Lung (tissue), 12 donors: Measurements from ENCODE around the gene PEX14. TPM values are rescaled to one million over a fixed set of nuclear protein-coding genes. Genes with fewer than 3 reads are reported as not detected.

Source experiments
- ATAC-seq: fragments of 200-7000 bp; cut with Tn5 transposase; one replicate; pipeline ENCODE4 v1.9.1; 2020; ENCODE audit warnings: moderate number of reproducible peaks; ENCODE audit not compliant: insufficient read depth, low FRiP score
- DNase-seq, 3 donors: peaks; one replicate each; pipeline ENCODE4 v3.0.0-alpha.2; 2013 to 2017
- H3K27ac ChIP-seq, 2 donors: one replicate each; pipeline ENCODE4 v1.5.1; 2013; ENCODE audit warnings: mild to moderate bottlenecking in 2 of 2, moderate library complexity in 2 of 2, control low read depth in 1 of 2, inconsistent platforms in 1 of 2, low read depth in 1 of 2, low read length in 1 of 2
- H3K27me3 ChIP-seq, 3 donors: one replicate each; pipeline ENCODE4 v1.5.1; 2013; ENCODE audit warnings: low read length in 2 of 3; ENCODE audit not compliant: control insufficient read depth in 3 of 3, insufficient read depth in 3 of 3
- H3K36me3 ChIP-seq, 4 donors: one replicate each; pipeline ENCODE4 v1.5.1; 2013; ENCODE audit warnings: low read length in 4 of 4, mild to moderate bottlenecking in 1 of 4, moderate library complexity in 1 of 4; ENCODE audit not compliant: control insufficient read depth in 4 of 4, insufficient read depth in 4 of 4
- H3K4me1 ChIP-seq, 5 donors: one replicate each; pipeline ENCODE4 v1.5.1; 2013; ENCODE audit warnings: low read length in 5 of 5, mild to moderate bottlenecking in 2 of 5, moderate library complexity in 1 of 5; ENCODE audit not compliant: control insufficient read depth in 5 of 5, insufficient read depth in 5 of 5
- H3K4me3 ChIP-seq: one replicate; pipeline ENCODE4 v1.5.1; 2013; ENCODE audit warnings: mild to moderate bottlenecking, control low read depth, moderate library complexity
- H3K9ac ChIP-seq, 2 donors: one replicate each; pipeline ENCODE4 v1.5.1; 2013; ENCODE audit warnings: low read length in 2 of 2, control low read depth in 1 of 2; ENCODE audit not compliant: insufficient read depth in 1 of 2
- H3K9me3 ChIP-seq, 4 donors: one replicate each; pipeline ENCODE4 v1.5.1; 2013; ENCODE audit warnings: low read length in 3 of 4, mild to moderate bottlenecking in 1 of 4, moderate library complexity in 1 of 4; ENCODE audit not compliant: control insufficient read depth in 4 of 4, insufficient read depth in 3 of 4
- WGBS, 2 donors: extraction: QIAGEN DNeasy Blood & Tissue Kit; methylation state at CpG; one replicate each; pipeline ENCODE4 v1.1.7; 2013; 5-methylcytosine and 5-hydroxymethylcytosine counted together
- polyA plus RNA-seq, 2 donors: library from polyadenylated mRNA; stranded (reverse); fragments of 200-250 nt; gene quantifications; one replicate each; pipeline ENCODE4 v1.2.1, GENCODE V29; 2013
- total RNA-seq, 2 donors: library from RNA; depleted of rRNA in 1 of 2; stranded (reverse); fragments of >200 nt in 1 of 2; gene quantifications; one replicate each; pipeline ENCODE4 v1.2.1, GENCODE V29; 2014 to 2021
- TF ChIP-seq, protein P1 (sequence below): IDR thresholded peaks from 2 replicates; pipeline ENCODE4 v1.5.1; 2012; ENCODE audit warnings: mild to moderate bottlenecking; ENCODE audit errors: control extremely low read depth, extremely low read depth
- donor health status: control.
- donor health status: control.
- donor health status: Bipolar disorder and iron deficiency.
- donor health status: healthy.
- donor health status: DM: yes; HTN: yes; CAD: no.

PEX14 gene
- total and polyA plus RNA-seq, 4 donors: 18.1 to 29.2 (median 20.8) TPM

DNA sequence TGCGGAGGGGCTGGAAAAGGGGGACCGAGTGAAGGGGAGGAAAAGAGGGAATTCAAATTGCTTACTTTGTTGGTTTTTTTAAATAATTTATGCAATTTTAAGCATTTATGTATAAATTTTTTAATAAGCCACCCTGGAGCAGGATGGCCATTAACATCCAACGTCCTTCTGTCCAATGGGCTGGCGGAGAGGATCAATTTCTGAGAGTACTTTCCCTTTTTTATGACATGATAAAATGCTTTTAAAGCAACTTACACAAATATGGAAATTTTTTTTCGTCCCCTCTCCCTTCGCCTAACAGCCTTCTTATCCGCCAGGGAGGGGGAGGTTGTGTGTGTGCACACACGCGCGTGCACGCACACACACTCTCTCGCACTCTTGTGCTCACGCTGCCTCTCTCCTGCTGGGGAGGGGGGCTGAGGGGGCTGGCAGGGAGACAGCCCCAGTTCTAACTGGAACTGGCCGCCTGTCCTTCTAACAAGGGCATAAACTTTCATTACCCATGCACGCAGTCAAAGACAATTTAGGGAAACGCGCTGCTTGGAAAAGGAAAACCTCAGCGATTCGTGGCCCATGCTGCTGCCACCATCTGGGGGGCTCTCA is 198.5 kb downstream of the PEX14 start:
- H3K9ac ChIP-seq: no peak overlapping the region
- H3K36me3 ChIP-seq: no peaks in the 10 kb centered on the region
- 75 to 84% methylated on average over 19 of the region's 19 CpGs for WGBS, 2 donors
- peaks cover 0 to 74% (median 35%) of the 10 kb centered on the region in 5 donors for H3K4me1 ChIP-seq
- peak overlapping the region in 1 of 2 donors; percentile 89 for H3K27ac ChIP-seq
- no peaks in the 10 kb centered on the region for H3K27me3 ChIP-seq
- peak in 1 of 3 donors; percentile 64 for DNase-seq
- H3K9me3 ChIP-seq: no peaks in the 10 kb centered on the region
- ATAC-seq: no peak
- TF ChIP-seq, protein P1, sequence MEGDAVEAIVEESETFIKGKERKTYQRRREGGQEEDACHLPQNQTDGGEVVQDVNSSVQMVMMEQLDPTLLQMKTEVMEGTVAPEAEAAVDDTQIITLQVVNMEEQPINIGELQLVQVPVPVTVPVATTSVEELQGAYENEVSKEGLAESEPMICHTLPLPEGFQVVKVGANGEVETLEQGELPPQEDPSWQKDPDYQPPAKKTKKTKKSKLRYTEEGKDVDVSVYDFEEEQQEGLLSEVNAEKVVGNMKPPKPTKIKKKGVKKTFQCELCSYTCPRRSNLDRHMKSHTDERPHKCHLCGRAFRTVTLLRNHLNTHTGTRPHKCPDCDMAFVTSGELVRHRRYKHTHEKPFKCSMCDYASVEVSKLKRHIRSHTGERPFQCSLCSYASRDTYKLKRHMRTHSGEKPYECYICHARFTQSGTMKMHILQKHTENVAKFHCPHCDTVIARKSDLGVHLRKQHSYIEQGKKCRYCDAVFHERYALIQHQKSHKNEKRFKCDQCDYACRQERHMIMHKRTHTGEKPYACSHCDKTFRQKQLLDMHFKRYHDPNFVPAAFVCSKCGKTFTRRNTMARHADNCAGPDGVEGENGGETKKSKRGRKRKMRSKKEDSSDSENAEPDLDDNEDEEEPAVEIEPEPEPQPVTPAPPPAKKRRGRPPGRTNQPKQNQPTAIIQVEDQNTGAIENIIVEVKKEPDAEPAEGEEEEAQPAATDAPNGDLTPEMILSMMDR: no peak
- H3K4me3 ChIP-seq: no peak overlapping the region

DNA sequence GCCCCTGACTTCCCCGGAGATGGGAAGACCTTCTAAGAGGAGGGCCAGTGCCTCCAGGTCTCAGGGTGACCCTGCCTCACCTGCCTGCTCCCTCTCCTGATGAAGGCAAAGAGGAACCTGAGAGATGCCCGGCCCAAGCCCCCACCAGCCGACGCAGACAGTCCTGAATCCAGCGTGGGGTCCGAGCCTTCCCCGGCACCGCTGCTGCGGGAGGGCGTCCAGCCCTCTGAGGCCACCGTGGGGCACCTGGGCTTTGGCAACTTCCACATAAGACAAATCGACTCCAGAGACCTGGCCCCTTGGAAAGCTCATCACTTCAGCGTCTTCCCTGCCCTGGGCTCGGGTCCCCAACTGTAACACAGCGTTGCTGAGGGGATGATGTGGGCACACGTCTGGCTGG is 199.5 kb downstream of the PEX14 start:
- Histone ChIP-seq H3K27ac (peak overlapping the region in 1 of 2 donors; percentile 89), H3K9me3 (no peaks in the 10 kb centered on the region), H3K4me1 (peaks cover 0 to 72% (median 36%) of the 10 kb centered on the region in 5 donors), H3K36me3 (no peaks in the 10 kb centered on the region), H3K4me3 (no peak overlapping the region), H3K27me3 (no peaks in the 10 kb centered on the region), H3K9ac (no peak overlapping the region)
- no peak for DNase-seq
- 88% methylated on average over 16 of the region's 16 CpGs for WGBS, 2 donors
- no peak for ATAC-seq
- TF ChIP-seq, protein P1: no peak

DNA sequence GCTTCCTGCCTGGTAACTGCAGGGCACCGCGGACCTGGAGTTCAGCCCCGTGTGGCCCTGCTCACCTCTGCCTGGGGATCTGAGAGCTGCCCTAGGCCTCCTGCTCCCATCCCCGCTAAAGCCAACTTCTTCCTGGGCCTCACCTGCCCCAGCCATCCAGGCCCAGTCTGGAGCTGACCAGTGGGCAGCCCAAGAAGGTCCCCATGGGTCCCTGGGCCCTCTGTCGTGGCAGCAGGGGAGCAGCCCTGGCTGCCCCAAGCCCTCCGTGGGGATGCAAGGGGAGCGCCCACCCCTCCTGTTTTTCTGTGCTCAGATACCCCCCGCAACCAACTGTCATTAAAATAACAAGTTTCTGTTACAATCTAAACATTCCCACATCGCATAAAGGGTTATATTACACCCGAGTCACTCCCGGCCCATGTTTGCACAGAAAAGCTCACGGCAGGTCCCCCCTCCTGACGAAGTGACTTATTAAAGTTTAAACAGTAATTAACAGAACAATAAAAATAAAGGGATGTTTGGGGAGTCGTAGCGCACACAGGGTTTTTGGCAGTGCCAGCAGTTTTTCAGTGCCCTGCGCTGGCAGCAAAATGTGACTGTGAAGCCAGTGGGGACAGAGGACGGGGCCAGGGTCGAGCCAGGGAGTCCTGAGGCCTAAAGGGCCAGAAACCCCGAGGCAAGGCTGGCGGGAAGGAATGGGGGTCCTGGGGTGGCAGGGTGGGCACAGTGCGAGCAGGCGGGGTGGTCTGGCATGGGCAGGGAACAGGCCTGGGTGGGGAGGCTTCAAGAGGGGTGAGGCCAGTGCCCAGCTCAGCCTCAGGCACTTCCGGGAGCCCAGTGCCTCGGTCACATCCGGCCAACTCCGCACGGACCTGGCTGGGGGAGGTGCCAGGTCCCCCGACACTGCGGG is 200.2 kb downstream of the PEX14 start:
- no peaks in the 10 kb centered on the region for H3K36me3 ChIP-seq
- ATAC-seq (no peak), DNase-seq (no peak)
- WGBS, 2 donors: 57 to 75% methylated on average over 29 of the region's 29 CpGs
- no peaks in the 10 kb centered on the region for H3K9me3 ChIP-seq
- no peak overlapping the region for H3K9ac ChIP-seq
- H3K4me3 ChIP-seq: no peak overlapping the region
- H3K27me3 ChIP-seq: no peaks in the 10 kb centered on the region
- peaks cover 0 to 74% (median 42%) of the 10 kb centered on the region in 5 donors for H3K4me1 ChIP-seq
- peak overlapping the region in 1 of 2 donors; percentile 89 for H3K27ac ChIP-seq
- TF ChIP-seq, protein P1: no peak
